Astrocyte of the cerebellum (primary cell): ENCODE results near the gene MXRA7.

Source experiments
- DNase-seq: peaks from one replicate; pipeline ENCODE4 v3.0.0-alpha.2; 2011; ENCODE audit warnings: low read depth
- H3K4me3 ChIP-seq: 2 replicates; pipeline ENCODE4 v1.5.1; 2011; ENCODE audit warnings: mild to moderate bottlenecking, low read depth, low read length, moderate library complexity
- CTCF ChIP-seq: IDR thresholded peaks from 2 replicates; pipeline ENCODE4 v1.5.1; 2012; ENCODE audit warnings: low read length, low read depth, moderate library complexity, mild to moderate bottlenecking; ENCODE audit errors: missing control alignments
- in situ Hi-C: cut with HindIII; loops from 2 replicates; pipeline ENCODE4 v1.10.0; 2017; ENCODE audit warnings: low sequenced_read_pairs

Gene MXRA7

DNA sequence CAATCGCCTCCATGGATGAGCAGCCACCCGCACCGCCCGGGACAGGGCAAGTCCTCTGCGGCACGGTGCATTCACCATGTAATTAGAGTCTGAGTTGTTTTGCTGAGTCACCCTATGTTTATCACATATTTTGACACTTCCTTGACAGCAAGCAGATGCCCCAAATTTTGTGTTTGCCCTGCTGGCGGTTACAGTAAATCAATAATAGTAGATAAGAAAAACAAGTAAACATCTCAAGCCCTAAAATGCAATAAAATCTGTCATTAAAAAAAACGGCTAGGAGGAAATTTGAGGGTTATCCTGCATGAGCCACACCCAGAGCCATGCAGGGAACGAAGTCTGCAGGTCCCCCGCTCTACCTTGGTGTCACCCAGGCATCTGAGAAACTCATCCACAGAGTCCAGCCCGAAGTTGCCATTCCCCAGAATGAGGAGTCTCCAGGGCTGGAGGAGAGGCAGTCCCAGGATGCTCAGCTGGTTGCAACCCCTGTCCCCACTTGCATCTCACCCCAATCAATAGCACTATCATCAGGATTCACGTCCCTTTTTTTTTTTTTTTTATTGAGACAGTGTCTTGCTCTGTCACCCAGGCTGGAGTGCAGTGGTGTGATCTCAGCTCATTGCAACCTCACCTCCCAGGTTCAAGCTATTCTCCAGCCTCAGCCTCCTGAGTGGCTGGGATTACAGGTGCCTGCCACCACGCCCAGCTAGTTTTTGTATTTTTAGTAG, 50.7 kb downstream of the MXRA7 start:
- in situ Hi-C loops = no loop called here
- TF ChIP-seq CTCF = no peak
- H3K4me3 ChIP-seq = no peak overlapping the region
- DNase-seq = no peak

- in situ Hi-C loops = no loop called here
- no peak overlapping the region for H3K4me3 ChIP-seq
- DNase-seq = no peak
- no peak for TF ChIP-seq CTCF
Measured at GRCh38 chr17:76658242-76658662, 52.5 kb downstream of the MXRA7 start.

- TF ChIP-seq CTCF = no peak
Measured at GRCh38 chr17:76657505-76658241, 53.1 kb downstream of the MXRA7 start.

DNA sequence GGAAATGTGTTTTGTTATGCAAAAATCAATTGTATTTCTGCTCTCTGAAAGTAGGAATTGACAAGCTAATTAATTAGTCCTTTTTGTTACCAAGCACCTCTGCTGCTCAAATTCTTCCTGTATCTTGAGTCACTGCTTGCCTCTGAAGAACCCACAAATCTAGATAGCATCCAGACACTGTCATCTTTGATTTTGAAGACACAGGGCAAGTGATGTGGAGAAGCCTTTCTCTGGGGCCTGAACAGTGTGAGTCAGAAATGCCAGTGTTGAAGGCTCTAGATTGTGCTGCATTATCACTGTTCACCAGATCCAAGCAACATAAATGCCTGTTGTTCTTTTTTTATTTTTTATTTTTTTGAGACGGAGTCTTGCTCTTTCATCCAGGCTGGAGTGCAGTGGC, 56.4 kb downstream of the MXRA7 start:
- no peak for DNase-seq
- TF ChIP-seq CTCF = no peak
- in situ Hi-C loops = no loop called here
- no peak overlapping the region for H3K4me3 ChIP-seq

More at GRCh38 chr17:76657505-76658241, 53.1 kb downstream of the MXRA7 start:
- DNase-seq = no peak
- H3K4me3 ChIP-seq = no peak overlapping the region
- in situ Hi-C loops = no loop called here

GRCh38 chr17:76650504-76650903, 60.3 kb downstream of the MXRA7 start:
- in situ Hi-C loops = no loop called here
- DNase-seq = no peak
- TF ChIP-seq CTCF = no peak
- H3K4me3 ChIP-seq = no peak overlapping the region

- no peak for DNase-seq
- H3K4me3 ChIP-seq = no peak overlapping the region
- in situ Hi-C loops = loop anchor here (10.0 to 25.0 kb wide), 2 partner anchors 72 to 184 kb away; partner anchors contain the start of genes AANAT and UBE2O
- TF ChIP-seq CTCF = no peak
Measured at GRCh38 chr17:76646712-76647111, 64.1 kb downstream of the MXRA7 start.
